Heart left ventricle (tissue), 16 donors: Measurements from ENCODE around the gene NALF2. TPM values are rescaled to one million over a fixed set of nuclear protein-coding genes. Genes with fewer than 3 reads are reported as not detected.

ENCODE experiments used
- ATAC-seq, 4 donors: fragments of 200-7000 bp; cut with Tn5 transposase; one replicate each; pipeline ENCODE4 v1.9.1; 2020 to 2022; ENCODE audit warnings: moderate library complexity in 4 of 4, mild to moderate bottlenecking in 3 of 4, moderate number of reproducible peaks in 1 of 4
- DNase-seq, 5 donors: peaks; one replicate each; pipeline ENCODE4 v3.0.0-alpha.2; 2020
- H3K27ac ChIP-seq, 12 donors: fragments of 200-600 bp; sonication (generic) in 4 of 12; one replicate each; pipeline versions ENCODE4 v1.5.0 to v1.8.0; 2016 to 2022; ENCODE audit warnings: mild to moderate bottlenecking in 2 of 12
- H3K27me3 ChIP-seq, 9 donors: fragments of 200-600 bp; sonication (generic) in 2 of 9; one replicate each; pipeline versions ENCODE4 v1.5.1 to v1.8.0; 2016 to 2022; ENCODE audit warnings: mild to moderate bottlenecking in 3 of 9
- H3K36me3 ChIP-seq, 9 donors: fragments of 200-600 bp; sonication (generic) in 2 of 9; one replicate each; pipeline versions ENCODE4 v1.5.0 to v1.8.0; 2018 to 2022; ENCODE audit warnings: mild to moderate bottlenecking in 2 of 9
- H3K4me1 ChIP-seq, 12 donors: fragments of 200-600 bp; sonication (generic) in 4 of 12; one replicate each; pipeline versions ENCODE4 v1.5.0 to v1.8.0; 2016 to 2022; ENCODE audit warnings: mild to moderate bottlenecking in 3 of 12
- H3K4me3 ChIP-seq, 12 donors: fragments of 200-600 bp; sonication (generic) in 4 of 12; one replicate each; pipeline versions ENCODE4 v1.5.0 to v1.8.0; 2017 to 2022; ENCODE audit warnings: mild to moderate bottlenecking in 9 of 12, moderate library complexity in 4 of 12
- H3K9me3 ChIP-seq, 12 donors: fragments of 200-600 bp; sonication (generic) in 4 of 12; one replicate each; pipeline versions ENCODE4 v1.5.0 to v1.8.0; 2016 to 2022; ENCODE audit warnings: mild to moderate bottlenecking in 1 of 12
- CTCF ChIP-seq, 12 donors: fragments of 200-600 bp; sonication (generic) in 4 of 12; IDR thresholded peaks; one replicate each; pipeline versions ENCODE4 v1.5.0 to v1.8.0; 2018 to 2022; ENCODE audit warnings: antibody characterized with exemption in 12 of 12, mild to moderate bottlenecking in 5 of 12
- POLR2A ChIP-seq, 2 donors: fragments of 450-650 bp; IDR thresholded peaks; one replicate each; pipeline ENCODE4 v1.6.1; 2017; ENCODE audit warnings: antibody characterized with exemption in 2 of 2, mild to moderate bottlenecking in 2 of 2, moderate library complexity in 2 of 2
- WGBS, 4 donors: extraction: QIAGEN DNeasy Blood & Tissue Kit in 2 of 4; methylation state at CpG; one replicate each; pipeline versions ENCODE4 v1.1.5 to v1.1.7; 2013 to 2018; 5-methylcytosine and 5-hydroxymethylcytosine counted together
- intact Hi-C, 10 donors: fragments of 100-400 bp; cut with DNase I; formaldehyde crosslinking; loops; one replicate each; pipeline versions ENCODE4 v1.11.1 to v1.14.2; 2022
- polyA plus RNA-seq, 2 donors: library from polyadenylated mRNA; stranded (reverse); fragments of 200-250 nt; gene quantifications; one replicate each; pipeline ENCODE4 v1.2.3, GENCODE V29; 2013
- total RNA-seq, 9 donors: library from RNA; depleted of rRNA in 2 of 9; stranded (reverse); fragments of >200 nt in 2 of 9; fragmentation: NEBNext Ultra II Directional in 3 of 9; extraction: Animal tissue kit (Norgen Biotek cat#: 25700) in 3 of 9; gene quantifications; one replicate each; pipeline versions ENCODE4 v1.1.0 to v1.2.4, GENCODE V29; 2016 to 2023
- donor health status: ischemic (EF 13 %, LVEDD 7.1; RV severe dilation, severe dysfunction).
- donor health status: healthy with polysubstance abuse.
- donor health status: DM: no; HTN: yes; CAD: no.
- donor health status: DM: no; HTN: no; CAD: no.
- donor health status: ischemic (EF 25% LVEDD 6.9; RV normal size, moderate dysfunction).
- donor health status: ischemic (EF 25% LVEDD 5.7; RV mildly dilated, moderate dysfunction).
- donor health status: healthy.
- donor health status: DM: yes; HTN: yes; CAD: no.
- donor health status: ischemic (EF 35%, LVEDD 5.7; RV mildly dilated, moderate dysfunction).
- donor health status: nonischemic (EF 11% LVEDD 7.7; RV severe dilation, severe dysfunction).
- donor health status: DM: yes; HTN: yes; CAD: no.
- donor health status: PGD.
- donor health status: ischemic (EF 29% LVEDD 5.4; RV normal size, mild dysfunction).
- donor health status: nonischemic (EF 23%, LVEDD 6.1; RV moderate dilation, normal function).

The NALF2 gene
- total and polyA plus RNA-seq, 11 donors: 1.5 to 60.5 (median 18.0) TPM

GRCh38 chrX:69469975-69470374 is 34.2 kb upstream of the NALF2 start:
- Histone ChIP-seq H3K4me1 (no peaks in the 10 kb centered on the region), H3K27ac (no peak overlapping the region), H3K27me3 (peaks cover 0 to 30% (median 0%) of the 10 kb centered on the region in 9 donors), H3K4me3 (no peak overlapping the region), H3K36me3 (no peaks in the 10 kb centered on the region), H3K9me3 (no peaks in the 10 kb centered on the region)
- no peak for ATAC-seq
- intact Hi-C loops: no loop called here
- TF ChIP-seq POLR2A (IDR thresholded peaks at IDR 0.05): no peak
- no peak for TF ChIP-seq CTCF (IDR thresholded peaks at IDR 0.05)
- WGBS, 4 donors: 73 to 85% (median 81%) methylated on average over 4 of the region's 4 CpGs
- DNase-seq: no peak

GRCh38 chrX:69489625-69490024 is 14.5 kb upstream of the NALF2 start:
- no peak overlapping the region for H3K4me3 ChIP-seq
- no peak overlapping the region for H3K27ac ChIP-seq
- no peak for DNase-seq
- peaks cover 0 to 4% (median 0%) of the 10 kb centered on the region in 12 donors for H3K9me3 ChIP-seq
- no peaks in the 10 kb centered on the region for H3K4me1 ChIP-seq
- intact Hi-C loops: loop anchor here in 9 of 10 donors (5.0 to 10.0 kb wide), 6 partner anchors 48 to 608 kb away; partner anchors contain the start of gene EDA (in 1 of the 9)
- no peak for TF ChIP-seq CTCF (IDR thresholded peaks at IDR 0.05)
- peaks cover 0 to 31% (median 0%) of the 10 kb centered on the region in 9 donors for H3K27me3 ChIP-seq
- H3K36me3 ChIP-seq: no peaks in the 10 kb centered on the region
- no peak for ATAC-seq

- no peaks in the 10 kb centered on the region for H3K4me1 ChIP-seq
- H3K27ac ChIP-seq: no peak overlapping the region
- DNase-seq (peak in 1 of 5 donors; percentile 26), ATAC-seq (peak in 3 of 4 donors; percentile 39 to 64 (median 42))
- intact Hi-C loops: loop anchor here (1.0 to 10.0 kb wide), 8 partner anchors 44 to 604 kb away; partner anchors contain the start of gene EDA (in 1 of the 10)
- peaks cover 0 to 4% (median 0%) of the 10 kb centered on the region in 12 donors for H3K9me3 ChIP-seq
- no peak overlapping the region for H3K4me3 ChIP-seq
- peaks cover 0 to 34% (median 0%) of the 10 kb centered on the region in 9 donors for H3K27me3 ChIP-seq
- peak in 11 of 12 donors; percentile 11 to 50 (median 46) for TF ChIP-seq CTCF (IDR thresholded peaks at IDR 0.05)
- no peak for TF ChIP-seq POLR2A (IDR thresholded peaks at IDR 0.05)
- no peaks in the 10 kb centered on the region for H3K36me3 ChIP-seq
- WGBS, 4 donors: 7 to 18% (median 9%) methylated on average over 5 of the region's 5 CpGs
Measured at GRCh38 chrX:69493193-69493592, 10.9 kb upstream of the NALF2 start.

- ATAC-seq (no peak), DNase-seq (no peak)
- H3K4me1 ChIP-seq: no peaks in the 10 kb centered on the region
- peaks cover 0 to 4% (median 0%) of the 10 kb centered on the region in 12 donors for H3K9me3 ChIP-seq
- WGBS, 4 donors: 53 to 94% (median 68%) methylated on average over 1 of the region's 1 CpG
- no peaks in the 10 kb centered on the region for H3K36me3 ChIP-seq
- H3K27ac ChIP-seq: no peak overlapping the region
- intact Hi-C loops: loop anchor here (1.0 to 10.0 kb wide), 8 partner anchors 44 to 604 kb away; partner anchors contain the start of gene EDA (in 1 of the 10)
- TF ChIP-seq CTCF (IDR thresholded peaks at IDR 0.05) (no peak), POLR2A (IDR thresholded peaks at IDR 0.05) (no peak)
- no peak overlapping the region for H3K4me3 ChIP-seq
- peaks cover 0 to 28% (median 0%) of the 10 kb centered on the region in 9 donors for H3K27me3 ChIP-seq
Measured at GRCh38 chrX:69493766-69494165, 10.4 kb upstream of the NALF2 start.
